Amniotic epithelial cell (primary cell): ENCODE results near the gene DGCR2.
A peak's percentile ranks its signal among the peaks of the same experiment; 100 is the strongest.
"Not testable (repeated sequence)": the region's sequence is repeated elsewhere in the genome, so short reads cannot be mapped to it uniquely, and the experiment has no call there.

Source experiments
- DNase-seq: peaks from one replicate; pipeline ENCODE4 v3.0.0-alpha.2; 2010; ENCODE audit warnings: low read depth

DGCR2 gene

GRCh38 chr22:19107730-19108074, 14.5 kb downstream of the DGCR2 start:
- DNase-seq, result no peak

GRCh38 chr22:19106886-19107729, 15.1 kb downstream of the DGCR2 start:
- no peak for DNase-seq

GRCh38 chr22:19105867-19106802, 16.1 kb downstream of the DGCR2 start:
- DNase-seq, result no peak

GRCh38 chr22:19105456-19105855, 16.8 kb downstream of the DGCR2 start:
- DNase-seq, result no peak

- DNase-seq, result peak; percentile 51
These were observed 18.1 kb downstream of the DGCR2 start for GRCh38 chr22:19103880-19104821.

GRCh38 chr22:19098157-19098556, 24.1 kb downstream of the DGCR2 start:
- DNase-seq, result no peak

- no peak for DNase-seq
These were observed 24.7 kb downstream of the DGCR2 start for GRCh38 chr22:19097518-19097917.

GRCh38 chr22:19096555-19096954, 25.7 kb downstream of the DGCR2 start:
- no peak for DNase-seq

- DNase-seq, result no peak
These were observed 27.7 kb downstream of the DGCR2 start for GRCh38 chr22:19094393-19094997.

- no peak for DNase-seq
These were observed 29.5 kb downstream of the DGCR2 start for GRCh38 chr22:19092725-19093124.

- DNase-seq, result no peak
These were observed 31.6 kb downstream of the DGCR2 start for GRCh38 chr22:19090586-19091127.

GRCh38 chr22:19090183-19090582, 32.0 kb downstream of the DGCR2 start:
- DNase-seq, result no peak

- DNase-seq, result no peak
These were observed 33.2 kb downstream of the DGCR2 start for GRCh38 chr22:19088866-19089595.

- DNase-seq, result peak; percentile 76
These were observed 35.3 kb downstream of the DGCR2 start for GRCh38 chr22:19086896-19087295.

GRCh38 chr22:19086417-19086816, 35.8 kb downstream of the DGCR2 start:
- no peak for DNase-seq

- DNase-seq, result peak; percentile 38
These were observed 36.9 kb downstream of the DGCR2 start for GRCh38 chr22:19085233-19085718.

- not testable (repeated sequence) for DNase-seq
These were observed 37.6 kb downstream of the DGCR2 start for GRCh38 chr22:19084586-19084985.

- DNase-seq, result not testable (repeated sequence)
These were observed 38.1 kb downstream of the DGCR2 start for GRCh38 chr22:19084126-19084525.

GRCh38 chr22:19082793-19083192, 39.4 kb downstream of the DGCR2 start:
- DNase-seq, result no peak

GRCh38 chr22:19082101-19082500, 40.1 kb downstream of the DGCR2 start:
- no peak for DNase-seq
